CD8-positive, alpha-beta memory T cell (primary cell): ENCODE data around the gene DOK7. TPM values are rescaled to one million over a fixed set of nuclear protein-coding genes. Genes with fewer than 3 reads are reported as not detected.

Experiments used
- CTCF ChIA-PET: fragments of 350-600 bp; sonication (Branson Sonifier 250); formaldehyde crosslinking; loops from one replicate; lab custom pipeline; 2021; ENCODE audit warnings: antibody characterized with exemption; lab: Charles Lee
- POLR2A ChIA-PET: fragments of 350-600 bp; sonication (Branson Sonifier 250); formaldehyde crosslinking; loops from one replicate; lab custom pipeline; 2021; ENCODE audit warnings: antibody characterized with exemption; lab: Charles Lee
- DNase-seq, 5 donors: peaks; one replicate each; pipeline versions ENCODE4 v3.0.0 to v3.0.0-alpha.2; 2020 to 2022; ENCODE audit warnings: mixed read lengths in 1 of 5
- H3K27ac ChIP-seq: one replicate; pipeline ENCODE4 v1.7.0; 2013; ENCODE audit warnings: low read depth, mild to moderate bottlenecking, low read length, moderate library complexity
- H3K27me3 ChIP-seq: 2 replicates; pipeline ENCODE4 v1.7.0; 2013; ENCODE audit warnings: low read length, mild to moderate bottlenecking; ENCODE audit not compliant: insufficient read depth, poor library complexity, severe bottlenecking
- H3K36me3 ChIP-seq: 2 replicates; pipeline ENCODE4 v1.7.0; 2013; ENCODE audit warnings: mild to moderate bottlenecking, low read length, moderate library complexity; ENCODE audit not compliant: insufficient read depth
- H3K4me1 ChIP-seq: 2 replicates; pipeline ENCODE4 v1.7.0; 2013; ENCODE audit warnings: mild to moderate bottlenecking, low read length, moderate library complexity; ENCODE audit not compliant: insufficient read depth
- H3K4me3 ChIP-seq: 2 replicates; pipeline ENCODE4 v1.7.0; 2013; ENCODE audit warnings: mild to moderate bottlenecking, low read length
- H3K9me3 ChIP-seq: 2 replicates; pipeline ENCODE4 v1.7.0; 2013; ENCODE audit warnings: mild to moderate bottlenecking, low read length
- H3K27ac Mint-ChIP-seq, 8 donors: one replicate each; pipeline ENCODE4 v1.8.0; 2020 to 2021; ENCODE audit warnings: mixed read lengths in 8 of 8, mild to moderate bottlenecking in 6 of 8, inconsistent platforms in 3 of 8, moderate library complexity in 3 of 8
- H3K27me3 Mint-ChIP-seq, 2 donors: one replicate each; pipeline ENCODE4 v1.8.0; 2020 to 2021; ENCODE audit warnings: mixed read lengths in 2 of 2, mild to moderate bottlenecking in 1 of 2, moderate library complexity in 1 of 2
- H3K36me3 Mint-ChIP-seq, 3 donors: one replicate each; pipeline ENCODE4 v1.8.0; 2020 to 2021; ENCODE audit warnings: mixed read lengths in 3 of 3, inconsistent platforms in 1 of 3, mild to moderate bottlenecking in 1 of 3
- H3K4me1 Mint-ChIP-seq, 3 donors: one replicate each; pipeline ENCODE4 v1.8.0; 2020 to 2021; ENCODE audit warnings: mixed read lengths in 3 of 3, inconsistent platforms in 1 of 3, mild to moderate bottlenecking in 1 of 3
- H3K4me3 Mint-ChIP-seq, 7 donors: one replicate each; pipeline ENCODE4 v1.8.0; 2020 to 2021; ENCODE audit warnings: mixed read lengths in 7 of 7, mild to moderate bottlenecking in 6 of 7, moderate library complexity in 4 of 7, inconsistent platforms in 2 of 7
- H3K9me3 Mint-ChIP-seq, 5 donors: one replicate each; pipeline ENCODE4 v1.8.0; 2020 to 2022; ENCODE audit warnings: mixed read lengths in 5 of 5, mild to moderate bottlenecking in 3 of 5, moderate library complexity in 2 of 5, inconsistent platforms in 1 of 5
- polyA plus RNA-seq: library from polyadenylated mRNA; unstranded; fragments of 300-500 nt; fragmentation: Illumina TruSeq; gene quantifications from one replicate; pipeline ENCODE4 v1.2.3, GENCODE V29; 2021
- total RNA-seq, 2 experiments: library from RNA; stranded (reverse); gene quantifications; one replicate each; pipeline ENCODE4 v1.2.3, GENCODE V29; 2021

The DOK7 gene
- total and polyA plus RNA-seq, 3 experiments from 2014 or later = not detected

GRCh38 chr4:3470244-3471097 is 7.4 kb downstream of the DOK7 start:
- Histone ChIP-seq H3K27ac (no peak overlapping the region), H3K4me3 (no peak overlapping the region), H3K27me3 (no peaks in the 10 kb centered on the region), H3K4me1 (no peaks in the 10 kb centered on the region), H3K9me3 (no peaks in the 10 kb centered on the region), H3K36me3 (no peaks in the 10 kb centered on the region)
- Mint-ChIP-seq H3K4me1 (no peaks in the 10 kb centered on the region), H3K4me3 (no peak overlapping the region), H3K27ac (peak overlapping the region in 1 of 8 donors; percentile 32), H3K36me3 (no peaks in the 10 kb centered on the region), H3K9me3 (no peaks in the 10 kb centered on the region), H3K27me3 (peaks cover under 1 to 2% of the 10 kb centered on the region in 2 donors)
- DNase-seq = no peak
- POLR2A ChIA-PET = no interaction called here
- CTCF ChIA-PET = interaction anchor here (0.6 to 2.3 kb wide), 2 partner anchors 10 to 336 kb away, joined by 3 to 9 read pairs; no protein-coding TSS in a partner anchor

- DNase-seq = no peak
- no peaks in the 10 kb centered on the region for H3K9me3 Mint-ChIP-seq
- peaks cover 0 to 2% of the 10 kb centered on the region in 2 donors for H3K27me3 Mint-ChIP-seq
- Histone ChIP-seq H3K4me3 (no peak overlapping the region), H3K4me1 (no peaks in the 10 kb centered on the region), H3K36me3 (no peaks in the 10 kb centered on the region), H3K9me3 (no peaks in the 10 kb centered on the region), H3K27me3 (no peaks in the 10 kb centered on the region), H3K27ac (no peak overlapping the region)
- CTCF ChIA-PET = interaction anchor here (2.3 kb wide), 1 partner anchor 9 kb away, joined by 9 read pairs; no protein-coding TSS in a partner anchor
- no peaks in the 10 kb centered on the region for H3K36me3 Mint-ChIP-seq
- POLR2A ChIA-PET = no interaction called here
- H3K27ac Mint-ChIP-seq = no peak overlapping the region
- H3K4me3 Mint-ChIP-seq = no peak overlapping the region
- H3K4me1 Mint-ChIP-seq = no peaks in the 10 kb centered on the region
Observed at GRCh38 chr4:3471098-3471760, 8.1 kb downstream of the DOK7 start.

- Histone ChIP-seq H3K4me1 (no peaks in the 10 kb centered on the region), H3K36me3 (no peaks in the 10 kb centered on the region), H3K27ac (no peak overlapping the region), H3K27me3 (no peaks in the 10 kb centered on the region), H3K4me3 (no peak overlapping the region), H3K9me3 (no peaks in the 10 kb centered on the region)
- no peaks in the 10 kb centered on the region for H3K36me3 Mint-ChIP-seq
- no peak overlapping the region for H3K27ac Mint-ChIP-seq
- no peak for DNase-seq
- ChIA-PET CTCF (interaction anchor here (2.3 kb wide), 1 partner anchor 9 kb away, joined by 9 read pairs; no protein-coding TSS in a partner anchor), POLR2A (no interaction called here)
- H3K4me1 Mint-ChIP-seq = no peaks in the 10 kb centered on the region
- no peak overlapping the region for H3K4me3 Mint-ChIP-seq
- no peaks in the 10 kb centered on the region for H3K9me3 Mint-ChIP-seq
- peaks cover 2 to 5% of the 10 kb centered on the region in 2 donors for H3K27me3 Mint-ChIP-seq
Observed at GRCh38 chr4:3471886-3472285, 8.8 kb downstream of the DOK7 start.

GRCh38 chr4:3472411-3473141 is 9.5 kb downstream of the DOK7 start:
- H3K27ac ChIP-seq = no peak overlapping the region
- H3K36me3 ChIP-seq = no peaks in the 10 kb centered on the region
- H3K4me3 ChIP-seq = no peak overlapping the region
- H3K27ac Mint-ChIP-seq = no peak overlapping the region
- no peaks in the 10 kb centered on the region for H3K4me1 Mint-ChIP-seq
- H3K27me3 Mint-ChIP-seq = peaks cover 2 to 5% of the 10 kb centered on the region in 2 donors
- DNase-seq = no peak
- H3K36me3 Mint-ChIP-seq = no peaks in the 10 kb centered on the region
- CTCF ChIA-PET = interaction anchor here (2.3 kb wide), 1 partner anchor 8 kb away, joined by 9 read pairs; no protein-coding TSS in a partner anchor
- H3K4me1 ChIP-seq = no peaks in the 10 kb centered on the region
- H3K27me3 ChIP-seq = no peaks in the 10 kb centered on the region
- no peak overlapping the region for H3K4me3 Mint-ChIP-seq
- H3K9me3 ChIP-seq = no peaks in the 10 kb centered on the region
- H3K9me3 Mint-ChIP-seq = no peaks in the 10 kb centered on the region
- POLR2A ChIA-PET = no interaction called here

- H3K36me3 ChIP-seq = no peaks in the 10 kb centered on the region
Observed at GRCh38 chr4:3473181-3473950, 10.3 kb downstream of the DOK7 start.

GRCh38 chr4:3473996-3474765 is 11.1 kb downstream of the DOK7 start:
- Histone ChIP-seq H3K27ac (no peak overlapping the region), H3K36me3 (no peaks in the 10 kb centered on the region), H3K27me3 (no peaks in the 10 kb centered on the region), H3K9me3 (no peaks in the 10 kb centered on the region), H3K4me3 (no peak overlapping the region), H3K4me1 (no peaks in the 10 kb centered on the region)
- H3K4me3 Mint-ChIP-seq = no peak overlapping the region
- H3K9me3 Mint-ChIP-seq = no peaks in the 10 kb centered on the region
- H3K27ac Mint-ChIP-seq = no peak overlapping the region
- ChIA-PET CTCF (no interaction called here), POLR2A (no interaction called here)
- no peaks in the 10 kb centered on the region for H3K4me1 Mint-ChIP-seq
- H3K27me3 Mint-ChIP-seq = peaks cover 2 to 5% of the 10 kb centered on the region in 2 donors
- no peak for DNase-seq
- no peaks in the 10 kb centered on the region for H3K36me3 Mint-ChIP-seq

More at GRCh38 chr4:3473181-3473950, 10.3 kb downstream of the DOK7 start:
- Histone ChIP-seq H3K27ac (no peak overlapping the region), H3K9me3 (no peaks in the 10 kb centered on the region), H3K4me3 (no peak overlapping the region), H3K27me3 (no peaks in the 10 kb centered on the region), H3K4me1 (no peaks in the 10 kb centered on the region)
- no peak overlapping the region for H3K4me3 Mint-ChIP-seq
- no peak overlapping the region for H3K27ac Mint-ChIP-seq
- H3K9me3 Mint-ChIP-seq = no peaks in the 10 kb centered on the region
- H3K27me3 Mint-ChIP-seq = peaks cover 2 to 5% of the 10 kb centered on the region in 2 donors
- no peaks in the 10 kb centered on the region for H3K36me3 Mint-ChIP-seq
- CTCF ChIA-PET = no interaction called here
- POLR2A ChIA-PET = no interaction called here
- DNase-seq = no peak
- no peaks in the 10 kb centered on the region for H3K4me1 Mint-ChIP-seq

- H3K4me3 ChIP-seq = no peak overlapping the region
- H3K27me3 ChIP-seq = no peaks in the 10 kb centered on the region
- H3K4me1 ChIP-seq = no peaks in the 10 kb centered on the region
- Mint-ChIP-seq H3K36me3 (no peaks in the 10 kb centered on the region), H3K9me3 (no peaks in the 10 kb centered on the region), H3K4me1 (no peaks in the 10 kb centered on the region), H3K4me3 (no peak overlapping the region), H3K27ac (no peak overlapping the region), H3K27me3 (peaks cover 3 to 5% of the 10 kb centered on the region in 2 donors)
- no peak for DNase-seq
- no peak overlapping the region for H3K27ac ChIP-seq
- ChIA-PET POLR2A (no interaction called here), CTCF (no interaction called here)
- no peaks in the 10 kb centered on the region for H3K36me3 ChIP-seq
- H3K9me3 ChIP-seq = no peaks in the 10 kb centered on the region
Observed at GRCh38 chr4:3475041-3475712, 12.1 kb downstream of the DOK7 start.
